Measurements from ENCODE around the gene ABCC4.

The ABCC4 gene

GRCh38 chr13:95349267-95349666, 48.0 kb upstream of the ABCC4 start:
- ChIA-PET POLR2A (no interaction called here), CTCF (no interaction called here)
- H3K4me3 ChIP-seq (ENCODE audit: low read depth, low read length): no peak overlapping the region
- H3K27ac ChIP-seq (ENCODE audit: extremely low read depth, low read depth, low read length): no peak overlapping the region
- no peaks in the 10 kb centered on the region for H3K9me3 ChIP-seq (ENCODE audit: control insufficient read depth, insufficient read depth, low read depth, low read length)
- no peaks in the 10 kb centered on the region for H3K4me1 ChIP-seq (ENCODE audit: control insufficient read depth, insufficient read depth, low read length)
- H3K36me3 ChIP-seq (ENCODE audit: control insufficient read depth in 2 of 2, insufficient read depth in 1 of 2, low read length in 2 of 2): no peaks in the 10 kb centered on the region
- no peak for TF ChIP-seq BCL11A (tag by site-specific recombination; IDR thresholded peaks at IDR 0.05; ENCODE audit: low read depth)
- no peak for TF ChIP-seq ZIC2 (tag by site-specific recombination; IDR thresholded peaks at IDR 0.05)
- no peak for TF ChIP-seq ZNF280C (tag by site-specific recombination; IDR thresholded peaks at IDR 0.05)
- TF ChIP-seq ZNF157 (tag by site-specific recombination; IDR thresholded peaks at IDR 0.05): no peak
- no peak for TF ChIP-seq ZBTB6 (tag by site-specific recombination; IDR thresholded peaks at IDR 0.05)
- no peak for TF ChIP-seq KLF7 (tag by site-specific recombination; IDR thresholded peaks at IDR 0.05; ENCODE audit: borderline replicate concordance)
- TF ChIP-seq EGR2 (tag by site-specific recombination; IDR thresholded peaks at IDR 0.05; ENCODE audit: low read depth): no peak
- TF ChIP-seq ZNF362 (tag by site-specific recombination; IDR thresholded peaks at IDR 0.05): no peak
- TF ChIP-seq ZBTB10 (tag by site-specific recombination; IDR thresholded peaks at IDR 0.05): no peak
- no peak for TF ChIP-seq ZNF274 (IDR thresholded peaks at IDR 0.05; ENCODE audit: low read length)
- no peak for TF ChIP-seq ZNF274 (tag by site-specific recombination; IDR thresholded peaks at IDR 0.05; ENCODE audit: borderline replicate concordance)
- TF ChIP-seq ZNF768 (tag by site-specific recombination; IDR thresholded peaks at IDR 0.05): no peak
- TF ChIP-seq REPIN1 (tag by site-specific recombination; IDR thresholded peaks at IDR 0.05; ENCODE audit: low read depth): no peak
- no peak for TF ChIP-seq KLF16 (tag by site-specific recombination; IDR thresholded peaks at IDR 0.05)
- no peak for TF ChIP-seq MZF1 (tag by site-specific recombination; IDR thresholded peaks at IDR 0.05; ENCODE audit: borderline replicate concordance)

GRCh38 chr13:95343944-95344343, 42.7 kb upstream of the ABCC4 start:
- Histone ChIP-seq H3K4me1 (ENCODE audit: control insufficient read depth, insufficient read depth, low read length) (no peaks in the 10 kb centered on the region), H3K9me3 (ENCODE audit: control insufficient read depth, insufficient read depth, low read depth, low read length) (no peaks in the 10 kb centered on the region), H3K4me3 (ENCODE audit: low read depth, low read length) (no peak overlapping the region), H3K27ac (ENCODE audit: extremely low read depth, low read depth, low read length) (no peak overlapping the region), H3K36me3 (ENCODE audit: control insufficient read depth in 2 of 2, insufficient read depth in 1 of 2, low read length in 2 of 2) (no peaks in the 10 kb centered on the region)
- CTCF ChIA-PET: no interaction called here
- POLR2A ChIA-PET: no interaction called here
- TF ChIP-seq ZBTB10 (tag by site-specific recombination; IDR thresholded peaks at IDR 0.05) (no peak), ZNF391 (tag by site-specific recombination; IDR thresholded peaks at IDR 0.05; ENCODE audit: borderline replicate concordance, low read depth) (no peak)
